Stimulated activated CD4-positive, alpha-beta T cell treated with anti-CD3 and anti-CD28 coated beads, Interleukin-2, amount 100 ng/mL, for 24 hours (primary cell): Measurements from ENCODE around the gene FAM72D.
"Not testable (repeated sequence)": the region's sequence is repeated elsewhere in the genome, so short reads cannot be mapped to it uniquely, and the experiment has no call there.

ENCODE experiments used
- DNase-seq, 2 donors: peaks; one replicate each; pipeline ENCODE4 v3.0.0-alpha.2; 2020

Gene FAM72D

DNA sequence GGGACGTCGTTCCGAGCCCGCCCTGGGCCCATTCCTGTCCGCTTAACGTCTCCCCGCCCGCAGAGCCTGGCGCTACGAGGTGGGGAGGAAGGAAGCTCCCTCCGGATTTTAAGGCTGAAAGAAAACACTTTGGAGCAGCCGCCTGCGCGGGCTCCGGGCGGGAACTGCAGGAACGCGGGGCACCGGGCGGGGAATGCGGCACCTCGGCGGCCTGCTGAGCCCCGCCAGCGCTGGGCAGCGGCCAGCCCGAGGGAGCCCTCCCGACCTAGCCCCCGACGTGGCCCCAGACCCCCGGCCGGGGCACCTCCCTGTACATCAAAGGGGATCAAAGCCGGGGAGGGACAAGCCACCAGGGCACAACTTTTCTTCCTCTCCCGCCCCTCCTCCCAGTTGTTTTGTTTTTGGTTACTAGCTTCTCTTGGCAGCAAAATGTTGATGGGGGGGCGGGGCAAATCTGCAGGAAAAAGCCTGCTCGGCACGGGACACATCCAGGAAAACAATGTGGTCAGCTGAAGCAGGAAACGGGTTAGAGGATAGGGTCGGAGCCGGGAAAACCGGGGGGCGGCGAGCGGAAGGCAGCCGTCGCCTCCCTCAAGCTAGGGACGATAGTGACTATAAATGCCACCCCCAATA lies 2.1 kb upstream of the FAM72D start:
- peak; percentile 15 to 24 for DNase-seq

DNA sequence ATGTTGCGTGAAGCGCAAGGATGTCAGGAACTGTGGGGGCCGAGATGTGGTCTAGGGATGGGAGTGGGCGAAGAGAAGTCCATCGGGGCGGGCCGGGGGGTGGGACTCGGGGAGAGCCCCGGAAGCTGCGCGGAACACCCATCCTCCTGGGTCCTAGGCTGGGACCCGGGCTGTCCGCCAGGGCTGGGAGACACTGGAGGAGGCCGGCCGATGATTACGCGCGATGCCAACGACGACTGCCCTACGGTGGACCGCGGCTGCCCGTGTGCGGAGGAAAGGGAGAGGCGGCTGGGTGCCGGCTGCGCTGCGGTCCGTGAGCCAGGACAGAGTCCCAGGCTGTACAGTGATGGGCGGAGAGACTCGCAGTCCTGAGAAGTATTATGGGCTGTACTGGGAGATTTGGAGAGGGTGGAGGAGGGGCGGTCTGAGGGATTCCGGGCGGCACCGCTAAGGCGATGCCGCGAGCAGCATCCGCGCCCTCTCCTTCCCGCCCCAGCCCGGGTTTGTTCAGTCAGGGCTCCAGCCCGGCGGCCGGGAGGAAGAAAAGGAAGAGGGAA lies 1.0 kb upstream of the FAM72D start:
- DNase-seq: peak; percentile 17 to 22

DNA sequence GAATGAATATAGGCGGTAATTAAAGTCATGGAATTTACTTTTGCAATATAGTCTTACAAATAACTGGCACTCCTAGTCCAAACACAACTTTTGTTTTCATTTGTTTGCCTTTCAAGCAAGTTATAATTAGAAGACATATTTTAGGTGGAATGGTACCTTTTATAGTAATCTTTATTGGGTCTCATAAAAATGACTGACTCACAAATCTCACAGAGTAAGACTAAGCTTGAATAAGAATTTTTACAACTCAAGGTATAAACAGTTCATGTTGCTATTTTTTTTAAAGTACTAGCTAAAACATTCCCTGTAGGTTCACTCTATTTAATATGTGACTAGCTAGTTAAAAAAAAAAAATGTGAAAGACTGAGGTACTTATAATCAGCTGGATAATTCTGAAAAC lies 6.0 kb downstream of the FAM72D start:
- DNase-seq: not testable (repeated sequence)

DNA sequence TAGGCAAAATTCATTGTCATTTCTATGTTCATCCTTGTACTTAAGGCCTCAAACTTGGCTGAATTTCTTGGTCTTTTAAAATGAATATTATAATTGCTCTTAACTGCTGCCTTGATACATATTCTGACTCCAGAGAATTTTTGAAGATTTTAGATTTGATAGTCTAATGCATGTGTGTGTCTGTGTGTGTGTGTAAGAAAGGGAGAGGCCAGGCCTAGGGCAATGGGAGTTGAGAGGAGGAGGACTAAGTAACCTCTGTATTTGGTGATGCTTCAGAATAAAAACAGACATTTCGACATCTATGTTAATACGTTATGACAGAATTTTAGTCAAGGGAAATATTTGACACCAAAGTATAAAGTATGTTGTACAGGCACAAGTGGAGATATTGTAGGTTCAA lies 7.5 kb downstream of the FAM72D start:
- not testable (repeated sequence) for DNase-seq

GRCh38 chr1:145111674-145112073 lies 15.9 kb downstream of the FAM72D start:
- DNase-seq: not testable (repeated sequence)

DNA sequence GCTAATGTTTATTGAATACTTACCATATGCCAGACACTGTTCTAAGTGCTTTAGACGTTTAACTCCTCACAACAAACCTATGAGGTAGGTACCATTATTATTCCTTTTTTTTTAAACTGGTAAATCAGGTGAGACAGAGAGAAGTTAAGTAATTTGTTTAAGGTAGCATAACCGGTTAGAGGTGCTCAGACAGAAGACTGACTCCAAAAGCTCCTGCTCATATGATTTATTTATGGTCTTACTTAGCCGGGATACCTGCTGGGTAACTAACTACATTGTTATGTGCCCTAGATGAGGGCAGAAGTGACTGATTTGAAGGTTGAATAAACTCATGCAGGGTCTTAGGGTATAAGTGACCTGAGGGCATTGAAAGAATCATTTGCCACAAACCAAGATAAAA lies 16.9 kb downstream of the FAM72D start:
- not testable (repeated sequence) for DNase-seq

DNA sequence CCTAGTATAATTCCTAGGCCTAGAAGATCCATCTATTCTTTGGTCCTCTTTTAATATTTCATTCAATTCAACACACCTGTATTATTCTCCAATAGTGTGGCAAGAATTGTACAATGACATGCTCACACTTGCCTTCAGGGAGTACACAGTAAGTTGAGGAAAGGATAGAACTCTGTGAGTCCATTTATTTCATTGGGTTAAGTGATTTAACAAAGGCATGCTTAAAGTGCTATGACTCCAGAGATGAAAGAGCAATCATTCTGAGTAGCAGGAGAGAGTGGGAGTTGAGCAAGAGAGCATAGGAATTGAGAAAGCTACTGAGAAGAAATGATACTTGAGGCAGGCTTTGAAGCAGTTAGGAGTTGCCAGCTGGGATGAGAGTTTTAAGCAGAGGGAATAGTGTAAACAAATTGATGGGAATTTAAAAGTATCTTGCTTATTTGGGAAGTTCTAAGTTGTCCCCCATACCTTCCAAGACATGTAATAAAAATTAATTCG lies 18.8 kb downstream of the FAM72D start:
- not testable (repeated sequence) for DNase-seq

- DNase-seq: not testable (repeated sequence)
Observed at GRCh38 chr1:145115587-145116493, 20.1 kb downstream of the FAM72D start.

- DNase-seq: not testable (repeated sequence)
Observed at GRCh38 chr1:145119842-145120241, 24.1 kb downstream of the FAM72D start.

- not testable (repeated sequence) for DNase-seq
Observed at GRCh38 chr1:145122344-145123061, 26.7 kb downstream of the FAM72D start.

DNA sequence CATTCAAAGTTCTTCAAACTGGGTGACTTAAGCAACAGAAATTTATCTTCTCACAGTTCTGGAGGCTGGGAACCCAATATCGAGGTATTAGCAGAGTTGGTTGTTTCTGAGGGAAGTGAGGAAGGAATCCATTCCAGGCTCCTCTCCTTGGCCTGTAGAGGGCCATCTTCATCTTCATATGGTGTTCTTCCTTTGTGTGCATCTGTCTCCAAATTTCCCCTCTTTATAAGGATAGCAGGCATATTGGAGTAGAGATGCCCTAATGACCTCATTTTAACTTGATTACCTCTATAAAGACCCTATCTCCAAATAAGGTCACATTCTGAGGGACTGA lies 27.3 kb downstream of the FAM72D start:
- not testable (repeated sequence) for DNase-seq

GRCh38 chr1:145123992-145124641 lies 28.3 kb downstream of the FAM72D start:
- DNase-seq: not testable (repeated sequence)

DNA sequence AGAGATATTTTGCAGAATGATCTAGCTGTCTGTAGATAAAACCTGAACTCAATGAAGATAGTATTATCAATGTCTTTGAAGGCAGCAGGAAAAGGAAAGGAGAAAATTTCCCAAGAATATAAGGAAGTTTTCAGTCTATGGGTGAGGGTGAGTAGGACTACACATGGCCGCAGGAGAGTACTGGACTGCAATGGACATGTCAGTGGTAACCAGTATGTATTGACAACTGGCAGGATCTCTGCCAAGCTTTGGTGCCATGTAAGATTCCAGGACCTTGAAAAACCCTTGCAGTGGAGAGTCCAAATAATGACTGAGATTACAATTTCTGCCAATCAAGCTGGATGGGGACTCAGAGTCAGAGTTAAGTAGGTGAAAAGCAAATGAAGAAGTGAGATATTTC lies 29.3 kb downstream of the FAM72D start:
- DNase-seq: not testable (repeated sequence)

DNA sequence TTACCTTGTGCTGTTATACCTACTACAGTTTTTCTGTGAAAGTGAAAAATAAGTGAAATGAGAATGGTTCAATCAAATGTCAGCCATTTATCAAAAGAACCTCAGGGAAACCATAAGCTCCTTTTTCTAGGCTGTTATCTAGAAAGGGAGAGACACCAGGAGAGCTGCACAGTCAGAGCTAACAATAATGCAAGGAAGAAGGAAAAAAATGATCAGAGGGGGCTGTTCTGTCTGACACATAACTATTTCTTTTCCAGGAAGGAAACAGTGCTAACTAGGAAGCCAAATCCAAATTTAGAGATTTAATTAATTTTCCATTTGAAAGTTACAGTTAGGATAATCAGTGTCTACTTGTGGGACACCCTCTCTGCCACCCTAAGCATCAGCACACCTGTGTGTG lies 31.4 kb downstream of the FAM72D start:
- DNase-seq: not testable (repeated sequence)

DNA sequence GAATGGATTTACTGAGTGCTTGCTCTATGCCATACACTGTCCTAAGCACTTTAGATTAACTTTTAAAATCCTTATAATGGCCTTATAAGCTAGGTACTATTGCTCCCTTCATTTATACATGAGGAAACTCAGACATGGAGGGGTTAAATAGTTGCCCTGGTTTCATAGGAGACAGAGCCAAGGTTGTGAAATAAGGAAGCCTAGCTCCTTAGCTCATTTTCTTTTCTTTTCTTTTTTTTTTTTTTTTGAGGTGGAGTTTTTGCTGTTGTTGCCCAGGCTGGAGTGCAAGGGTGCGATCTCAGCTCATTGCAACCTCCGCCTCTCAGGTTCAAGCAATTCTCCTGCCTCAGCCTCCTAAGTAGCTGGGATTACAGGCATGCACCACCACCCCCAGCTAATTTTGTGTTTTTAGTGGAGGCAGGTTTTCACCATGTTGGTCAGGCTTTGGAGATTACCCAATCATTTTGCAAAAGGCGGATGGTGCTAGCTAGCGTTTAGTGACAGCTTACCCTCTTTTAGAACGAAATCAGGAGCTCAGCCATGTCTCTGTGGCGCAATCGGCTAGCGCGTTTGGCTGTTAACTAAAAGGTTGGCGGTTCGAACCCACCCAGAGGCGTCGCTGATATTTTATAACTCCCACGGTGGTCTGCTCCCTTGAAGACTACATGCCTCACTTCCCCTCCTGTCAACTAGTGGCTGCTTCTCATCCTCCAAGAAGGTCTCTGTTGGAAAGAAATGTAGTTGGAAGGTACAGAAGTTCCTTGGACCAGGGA lies 33.1 kb downstream of the FAM72D start:
- DNase-seq: peak; percentile 2 to 6

DNA sequence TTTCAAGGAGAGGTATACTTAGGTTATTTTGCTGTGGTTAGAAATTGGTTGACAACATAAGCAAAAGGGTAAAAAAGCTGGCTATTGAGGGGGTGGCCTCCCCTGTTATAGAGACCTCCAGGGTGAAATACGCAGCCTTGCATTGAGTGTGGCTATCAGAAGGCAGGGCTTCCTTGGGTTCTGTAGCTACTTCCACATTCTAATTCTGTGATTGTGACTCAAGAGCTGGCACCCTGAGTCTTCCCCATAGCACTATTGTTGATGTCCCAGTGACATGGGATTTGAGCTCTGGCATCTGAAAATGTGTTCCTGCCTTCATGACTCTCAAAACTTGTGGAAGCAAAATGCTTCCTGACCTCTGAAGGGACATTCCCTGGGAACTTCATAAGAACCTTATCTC lies 38.7 kb downstream of the FAM72D start:
- not testable (repeated sequence) for DNase-seq

- DNase-seq: not testable (repeated sequence)
Observed at GRCh38 chr1:145140549-145140948, 44.8 kb downstream of the FAM72D start.

- not testable (repeated sequence) for DNase-seq
Observed at GRCh38 chr1:145144264-145144913, 48.6 kb downstream of the FAM72D start.

DNA sequence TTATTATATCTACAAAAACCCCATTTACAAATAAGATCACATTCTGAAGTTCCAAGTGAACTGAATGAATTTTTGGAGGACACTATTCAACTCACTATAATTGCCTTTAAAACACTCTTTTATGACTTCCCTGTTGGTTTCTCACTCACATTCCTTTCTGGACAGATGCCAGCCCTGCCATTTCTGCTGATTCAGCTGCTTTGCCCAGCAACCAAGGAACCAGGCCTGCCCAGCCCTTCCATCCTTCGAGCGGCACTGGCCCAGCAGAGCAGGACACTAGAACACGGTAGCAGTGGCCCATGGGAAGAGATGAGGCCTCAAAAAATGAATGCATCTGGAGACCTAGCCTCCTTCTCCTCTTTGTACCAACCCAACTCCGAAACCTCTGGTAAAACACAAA lies 50.5 kb downstream of the FAM72D start:
- not testable (repeated sequence) for DNase-seq

- not testable (repeated sequence) for DNase-seq
Observed at GRCh38 chr1:145147172-145147571, 51.4 kb downstream of the FAM72D start.

GRCh38 chr1:145155421-145155820 lies 59.6 kb downstream of the FAM72D start:
- DNase-seq: not testable (repeated sequence)
